Heart left ventricle (tissue), 16 donors: ENCODE data around the gene UBE2Q1. TPM values are rescaled to one million over a fixed set of nuclear protein-coding genes. Genes with fewer than 3 reads are reported as not detected.

Experiments used
- ATAC-seq, 4 donors: fragments of 200-7000 bp; cut with Tn5 transposase; one replicate each; pipeline ENCODE4 v1.9.1; 2020 to 2022; ENCODE audit warnings: moderate library complexity in 4 of 4, mild to moderate bottlenecking in 3 of 4, moderate number of reproducible peaks in 1 of 4
- DNase-seq, 5 donors: peaks; one replicate each; pipeline ENCODE4 v3.0.0-alpha.2; 2020
- H3K27ac ChIP-seq, 12 donors: fragments of 200-600 bp; sonication (generic) in 4 of 12; one replicate each; pipeline versions ENCODE4 v1.5.0 to v1.8.0; 2016 to 2022; ENCODE audit warnings: mild to moderate bottlenecking in 2 of 12
- H3K27me3 ChIP-seq, 9 donors: fragments of 200-600 bp; sonication (generic) in 2 of 9; one replicate each; pipeline versions ENCODE4 v1.5.1 to v1.8.0; 2016 to 2022; ENCODE audit warnings: mild to moderate bottlenecking in 3 of 9
- H3K36me3 ChIP-seq, 9 donors: fragments of 200-600 bp; sonication (generic) in 2 of 9; one replicate each; pipeline versions ENCODE4 v1.5.0 to v1.8.0; 2018 to 2022; ENCODE audit warnings: mild to moderate bottlenecking in 2 of 9
- H3K4me1 ChIP-seq, 12 donors: fragments of 200-600 bp; sonication (generic) in 4 of 12; one replicate each; pipeline versions ENCODE4 v1.5.0 to v1.8.0; 2016 to 2022; ENCODE audit warnings: mild to moderate bottlenecking in 3 of 12
- H3K4me3 ChIP-seq, 12 donors: fragments of 200-600 bp; sonication (generic) in 4 of 12; one replicate each; pipeline versions ENCODE4 v1.5.0 to v1.8.0; 2017 to 2022; ENCODE audit warnings: mild to moderate bottlenecking in 9 of 12, moderate library complexity in 4 of 12
- H3K9me3 ChIP-seq, 12 donors: fragments of 200-600 bp; sonication (generic) in 4 of 12; one replicate each; pipeline versions ENCODE4 v1.5.0 to v1.8.0; 2016 to 2022; ENCODE audit warnings: mild to moderate bottlenecking in 1 of 12
- CTCF ChIP-seq, 12 donors: fragments of 200-600 bp; sonication (generic) in 4 of 12; IDR thresholded peaks; one replicate each; pipeline versions ENCODE4 v1.5.0 to v1.8.0; 2018 to 2022; ENCODE audit warnings: antibody characterized with exemption in 12 of 12, mild to moderate bottlenecking in 5 of 12
- POLR2A ChIP-seq, 2 donors: fragments of 450-650 bp; IDR thresholded peaks; one replicate each; pipeline ENCODE4 v1.6.1; 2017; ENCODE audit warnings: antibody characterized with exemption in 2 of 2, mild to moderate bottlenecking in 2 of 2, moderate library complexity in 2 of 2
- WGBS, 4 donors: extraction: QIAGEN DNeasy Blood & Tissue Kit in 2 of 4; methylation state at CpG; one replicate each; pipeline versions ENCODE4 v1.1.5 to v1.1.7; 2013 to 2018; 5-methylcytosine and 5-hydroxymethylcytosine counted together
- intact Hi-C, 10 donors: fragments of 100-400 bp; cut with DNase I; formaldehyde crosslinking; loops; one replicate each; pipeline versions ENCODE4 v1.11.1 to v1.14.2; 2022
- polyA plus RNA-seq, 2 donors: library from polyadenylated mRNA; stranded (reverse); fragments of 200-250 nt; gene quantifications; one replicate each; pipeline ENCODE4 v1.2.3, GENCODE V29; 2013
- total RNA-seq, 9 donors: library from RNA; depleted of rRNA in 2 of 9; stranded (reverse); fragments of >200 nt in 2 of 9; fragmentation: NEBNext Ultra II Directional in 3 of 9; extraction: Animal tissue kit (Norgen Biotek cat#: 25700) in 3 of 9; gene quantifications; one replicate each; pipeline versions ENCODE4 v1.1.0 to v1.2.4, GENCODE V29; 2016 to 2023
- donor health status: ischemic (EF 13 %, LVEDD 7.1; RV severe dilation, severe dysfunction).
- donor health status: healthy with polysubstance abuse.
- donor health status: DM: no; HTN: yes; CAD: no.
- donor health status: DM: no; HTN: no; CAD: no.
- donor health status: ischemic (EF 25% LVEDD 6.9; RV normal size, moderate dysfunction).
- donor health status: ischemic (EF 25% LVEDD 5.7; RV mildly dilated, moderate dysfunction).
- donor health status: healthy.
- donor health status: DM: yes; HTN: yes; CAD: no.
- donor health status: ischemic (EF 35%, LVEDD 5.7; RV mildly dilated, moderate dysfunction).
- donor health status: nonischemic (EF 11% LVEDD 7.7; RV severe dilation, severe dysfunction).
- donor health status: DM: yes; HTN: yes; CAD: no.
- donor health status: PGD.
- donor health status: ischemic (EF 29% LVEDD 5.4; RV normal size, mild dysfunction).
- donor health status: nonischemic (EF 23%, LVEDD 6.1; RV moderate dilation, normal function).

Gene UBE2Q1
- total and polyA plus RNA-seq, 11 donors = 22.1 to 79.4 (median 57.2) TPM

- peaks cover 4 to 27% (median 20%) of the 10 kb centered on the region in 12 donors for H3K4me1 ChIP-seq
- ATAC-seq (no peak), DNase-seq (no peak)
- H3K9me3 ChIP-seq = no peaks in the 10 kb centered on the region
- TF ChIP-seq CTCF (IDR thresholded peaks at IDR 0.05) (no peak), POLR2A (IDR thresholded peaks at IDR 0.05) (no peak)
- H3K27me3 ChIP-seq = no peaks in the 10 kb centered on the region
- H3K27ac ChIP-seq = no peak overlapping the region
- H3K4me3 ChIP-seq = no peak overlapping the region
- intact Hi-C loops = no loop called here
- WGBS, 4 donors = 85 to 100% (median 89%) methylated on average over 1 of the region's 1 CpG
- peaks cover 0 to 100% (median 97%) of the 10 kb centered on the region in 9 donors for H3K36me3 ChIP-seq
Observed at GRCh38 chr1:154595621-154596020, 37.2 kb upstream of the UBE2Q1 start.

DNA sequence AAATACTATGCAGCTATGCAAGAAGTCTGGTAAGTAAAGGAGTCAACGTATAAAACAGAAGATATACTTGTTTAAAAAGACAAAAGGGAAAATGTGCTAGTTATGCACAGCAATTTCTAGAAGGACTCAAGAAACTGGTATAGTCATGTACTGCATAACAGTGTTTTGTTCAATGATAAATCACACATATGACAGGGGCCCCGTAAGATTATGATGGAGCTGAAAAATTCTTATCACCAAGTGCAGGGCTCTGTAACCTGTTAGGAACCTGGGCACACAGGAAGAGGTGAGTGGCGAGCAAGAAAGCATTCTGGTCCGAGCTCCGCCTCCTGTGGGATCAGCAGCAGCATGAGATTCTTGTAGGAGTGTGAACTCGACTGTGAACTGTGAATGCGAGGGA is 36.3 kb upstream of the UBE2Q1 start:
- 82 to 90% (median 85%) methylated on average over 7 of the region's 7 CpGs for WGBS, 4 donors
- no peak for TF ChIP-seq CTCF (IDR thresholded peaks at IDR 0.05)
- TF ChIP-seq POLR2A (IDR thresholded peaks at IDR 0.05) = no peak
- Histone ChIP-seq H3K27me3 (no peaks in the 10 kb centered on the region), H3K36me3 (peaks cover 0 to 100% (median 97%) of the 10 kb centered on the region in 9 donors), H3K27ac (no peak overlapping the region), H3K4me1 (peaks cover 4 to 19% (median 13%) of the 10 kb centered on the region in 12 donors), H3K9me3 (no peaks in the 10 kb centered on the region), H3K4me3 (no peak overlapping the region)
- intact Hi-C loops = no loop called here
- DNase-seq = no peak
- ATAC-seq = no peak

GRCh38 chr1:154593390-154593789 is 34.9 kb upstream of the UBE2Q1 start:
- peaks cover 0 to 4% (median under 1%) of the 10 kb centered on the region in 12 donors for H3K4me1 ChIP-seq
- no peak overlapping the region for H3K27ac ChIP-seq
- peaks cover 0 to 100% (median 100%) of the 10 kb centered on the region in 9 donors for H3K36me3 ChIP-seq
- no peak overlapping the region for H3K4me3 ChIP-seq
- no peaks in the 10 kb centered on the region for H3K27me3 ChIP-seq
- TF ChIP-seq POLR2A (IDR thresholded peaks at IDR 0.05) = no peak
- TF ChIP-seq CTCF (IDR thresholded peaks at IDR 0.05) = no peak
- DNase-seq (no peak), ATAC-seq (no peak)
- intact Hi-C loops = no loop called here
- no peaks in the 10 kb centered on the region for H3K9me3 ChIP-seq

DNA sequence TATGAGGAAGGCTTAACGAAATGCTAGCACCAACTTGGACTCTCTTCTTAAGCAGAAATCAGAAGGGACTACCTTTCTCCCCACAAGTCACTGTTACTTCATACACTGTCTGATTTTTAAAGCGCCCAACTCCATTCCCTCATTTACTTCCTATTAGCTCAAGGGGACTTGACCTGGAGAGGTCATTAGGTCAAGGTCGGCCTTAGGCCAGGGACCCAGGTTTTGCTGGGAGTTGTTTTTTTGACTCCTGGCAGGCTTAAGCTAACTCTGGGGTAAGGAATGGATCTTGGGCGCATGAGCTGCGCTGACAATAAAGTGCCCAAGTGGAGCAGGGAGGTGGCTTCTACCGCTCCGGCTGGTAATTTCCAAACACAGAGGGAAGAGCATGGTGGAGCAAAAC is 32.7 kb upstream of the UBE2Q1 start:
- intact Hi-C loops = no loop called here
- Histone ChIP-seq H3K4me1 (no peaks in the 10 kb centered on the region), H3K4me3 (no peak overlapping the region), H3K36me3 (peaks cover 0 to 100% (median 100%) of the 10 kb centered on the region in 9 donors), H3K27ac (no peak overlapping the region), H3K27me3 (no peaks in the 10 kb centered on the region), H3K9me3 (no peaks in the 10 kb centered on the region)
- whole genome bisulfite sequencing, 4 donors = 92 to 96% (median 95%) methylated on average over 7 of the region's 7 CpGs
- TF ChIP-seq CTCF (IDR thresholded peaks at IDR 0.05) = no peak
- TF ChIP-seq POLR2A (IDR thresholded peaks at IDR 0.05) = no peak
- DNase-seq (no peak), ATAC-seq (no peak)
